ENCODE data around the gene PRR18. TPM values are rescaled to one million over a fixed set of nuclear protein-coding genes. Genes with fewer than 3 reads are reported as not detected.

PRR18 gene
- total and polyA plus RNA-seq, 9 of the 15 experiments (the other 6 are each of a cell fraction or from before 2014, with no cell fraction given) = not detected

DNA sequence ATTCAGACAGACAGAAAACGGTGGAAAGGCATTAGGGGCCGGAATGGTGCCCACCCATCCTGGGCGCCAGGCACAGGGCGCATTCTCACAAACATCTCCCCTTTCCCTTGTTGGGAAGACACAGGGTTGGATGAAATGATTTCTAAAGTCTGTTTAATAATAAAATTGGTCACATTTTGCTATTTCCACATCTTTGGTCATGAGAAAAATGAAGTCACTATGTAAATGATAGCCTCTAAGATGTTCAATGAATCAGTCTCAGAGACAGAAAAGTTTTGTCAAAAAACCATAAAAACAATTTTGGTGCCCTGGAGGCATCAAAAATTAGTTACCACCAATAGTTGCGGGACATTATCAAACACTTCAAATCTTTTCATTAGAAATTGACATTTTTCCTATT is 40.7 kb downstream of the PRR18 start (continued):
- TF ChIP-seq TBL1XR1 (IDR thresholded peaks at IDR 0.05; ENCODE audit: low read length in 2 of 2) = no peak
- TF ChIP-seq TARDBP (IDR thresholded peaks at IDR 0.05) = no peak
- TF ChIP-seq, protein P1, sequence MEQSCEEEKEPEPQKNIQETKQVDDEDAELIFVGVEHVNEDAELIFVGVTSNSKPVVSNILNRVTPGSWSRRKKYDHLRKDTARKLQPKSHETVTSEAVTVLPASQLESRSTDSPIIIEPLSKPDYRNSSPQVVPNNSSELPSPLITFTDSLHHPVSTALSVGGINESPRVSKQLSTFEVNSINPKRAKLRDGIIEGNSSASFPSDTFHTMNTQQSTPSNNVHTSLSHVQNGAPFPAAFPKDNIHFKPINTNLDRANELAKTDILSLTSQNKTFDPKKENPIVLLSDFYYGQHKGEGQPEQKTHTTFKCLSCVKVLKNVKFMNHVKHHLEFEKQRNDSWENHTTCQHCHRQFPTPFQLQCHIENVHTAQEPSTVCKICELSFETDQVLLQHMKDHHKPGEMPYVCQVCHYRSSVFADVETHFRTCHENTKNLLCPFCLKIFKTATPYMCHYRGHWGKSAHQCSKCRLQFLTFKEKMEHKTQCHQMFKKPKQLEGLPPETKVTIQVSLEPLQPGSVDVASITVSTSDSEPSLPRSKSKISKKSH (CRISPR knock-in tag; IDR thresholded peaks at IDR 0.05) = no peak
- TF ChIP-seq, protein P2, sequence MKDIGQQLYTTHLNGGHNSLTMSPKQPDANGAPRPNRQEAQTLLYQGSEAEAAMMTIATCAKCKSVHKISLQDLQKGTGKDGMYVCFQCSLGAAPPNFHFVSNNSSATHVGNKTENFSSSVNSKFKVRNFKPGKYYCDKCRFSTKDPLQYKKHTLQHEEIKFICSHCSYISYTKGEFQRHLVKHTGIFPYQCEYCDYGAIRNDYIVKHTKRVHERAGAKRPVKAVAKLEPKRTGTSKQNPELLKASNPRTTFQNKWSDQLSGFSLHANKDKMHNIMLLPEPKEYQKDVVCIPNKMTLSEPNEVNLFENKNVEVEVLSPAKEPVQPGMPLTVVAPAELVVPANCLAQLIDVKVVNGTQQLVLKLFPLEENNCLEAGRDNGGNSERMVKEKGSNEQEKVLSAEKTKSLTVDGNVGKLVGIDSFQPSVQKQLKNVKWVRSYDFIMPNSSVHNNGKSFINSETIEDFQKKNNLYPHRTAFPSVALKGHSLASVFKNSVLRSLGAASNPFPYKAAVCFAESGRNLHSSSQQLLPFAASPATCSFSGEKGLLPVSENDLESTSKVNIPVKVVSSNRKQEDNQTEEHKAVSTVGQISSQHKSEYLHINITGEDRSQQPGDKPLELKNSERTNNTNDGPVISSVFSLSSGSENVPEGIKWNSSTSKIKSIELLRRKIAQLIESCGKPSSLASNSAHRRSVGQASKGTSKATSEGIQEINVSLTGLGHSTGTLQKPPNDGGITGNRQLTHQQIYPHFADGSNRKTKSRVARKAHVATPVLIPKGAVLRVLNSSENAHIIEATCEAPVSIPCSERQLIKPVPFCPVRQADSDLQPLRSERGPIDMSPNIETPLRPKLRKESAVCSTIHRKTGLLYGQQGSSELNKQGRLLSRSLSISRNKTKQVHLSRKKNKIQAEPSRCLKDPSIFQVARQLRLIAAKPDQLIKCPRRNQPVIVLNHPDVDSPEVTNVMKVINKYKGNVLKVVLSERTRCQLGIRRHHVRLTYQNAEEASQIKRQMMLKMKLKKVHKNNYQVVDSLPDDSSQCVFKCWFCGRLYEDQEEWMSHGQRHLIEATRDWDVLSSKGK (CRISPR knock-in tag; IDR thresholded peaks at IDR 0.05) = no peak
- no peak for TF ChIP-seq BRF1 (IDR thresholded peaks at IDR 0.05; ENCODE audit: borderline replicate concordance, extremely low read depth, insufficient read length)
- no peak for TF ChIP-seq STAG1 (CRISPR knock-in tag; IDR thresholded peaks at IDR 0.05; ENCODE audit: borderline replicate concordance)
- no peak for TF ChIP-seq TCFL5 (CRISPR knock-in tag; conservative IDR thresholded peaks at IDR 0.05)
- TF ChIP-seq ZKSCAN3 (CRISPR knock-in tag; IDR thresholded peaks at IDR 0.05) = no peak
- no peak for TF ChIP-seq FOS (IDR thresholded peaks at IDR 0.05; ENCODE audit: extremely low read depth, insufficient read length)

All from K562 (cell line).